Ovary (tissue), 9 donors: ENCODE measurements around the gene PXMP4. TPM values are rescaled to one million over a fixed set of nuclear protein-coding genes. Genes with fewer than 3 reads are reported as not detected.
A peak's percentile ranks its signal among the peaks of the same experiment; 100 is the strongest.
"Not testable (repeated sequence)": the region's sequence is repeated elsewhere in the genome, so short reads cannot be mapped to it uniquely, and the experiment has no call there.

Source experiments
- DNase-seq, 5 donors: peaks; one replicate each; pipeline ENCODE4 v3.0.0-alpha.2; 2019 to 2020
- H3K27ac ChIP-seq, 2 donors: fragments of 200-600 bp; one replicate each; pipeline versions ENCODE4 v1.5.1 to v1.8.0; 2019 to 2022
- H3K27me3 ChIP-seq: fragments of 200-600 bp; one replicate; pipeline ENCODE4 v1.8.0; 2022
- H3K36me3 ChIP-seq: fragments of 200-600 bp; sonication (generic); one replicate; pipeline ENCODE4 v1.5.1; 2019
- H3K4me1 ChIP-seq: one replicate; pipeline ENCODE4 v1.8.1; 2013; ENCODE audit warnings: mild to moderate bottlenecking, moderate library complexity; ENCODE audit not compliant: insufficient read depth
- H3K4me3 ChIP-seq: fragments of 200-600 bp; sonication (generic); one replicate; pipeline ENCODE4 v1.5.1; 2017
- H3K9me3 ChIP-seq, 2 donors: fragments of 200-600 bp in 1 of 2; sonication (generic) in 1 of 2; one replicate each; pipeline versions ENCODE4 v1.5.1 to v1.8.1; 2013 to 2019; ENCODE audit warnings: mild to moderate bottlenecking in 1 of 2, moderate library complexity in 1 of 2
- CTCF ChIP-seq, 3 donors: fragments of 450-650 bp in 2 of 3; fragments of 200-600 bp in 1 of 3; IDR thresholded peaks; one replicate each; pipeline versions ENCODE4 v1.5.1 to v1.8.0; 2016 to 2022; ENCODE audit warnings: antibody characterized with exemption in 3 of 3, mild to moderate bottlenecking in 1 of 3
- EP300 ChIP-seq: sonication (generic); formaldehyde crosslinking; IDR thresholded peaks from one replicate; pipeline ENCODE4 v1.6.1; 2017; ENCODE audit warnings: antibody characterized with exemption
- POLR2A ChIP-seq: fragments of 450-650 bp; IDR thresholded peaks from one replicate; pipeline ENCODE4 v1.6.1; 2017; ENCODE audit warnings: antibody characterized with exemption, mild to moderate bottlenecking, moderate library complexity
- WGBS, 3 donors: extraction: QIAGEN DNeasy Blood & Tissue Kit in 1 of 3; methylation state at CpG; one replicate each; pipeline versions ENCODE4 v1.1.5 to v1.1.7; 2013 to 2017; 5-methylcytosine and 5-hydroxymethylcytosine counted together
- intact Hi-C, 4 donors: fragments of 100-400 bp; cut with DNase I; formaldehyde crosslinking; loops; one replicate each; pipeline versions ENCODE4 v1.11.0 to v1.15.1; 2022 to 2023
- polyA plus RNA-seq, 2 donors: library from polyadenylated mRNA; stranded (reverse); fragments of 200-250 nt in 1 of 2; fragments of 350-450 nt in 1 of 2; fragmentation: Illumina TruSeq in 1 of 2; extraction: RNeasy Lipid Tissue Mini Kit (QIAGEN cat#74804) in 1 of 2; gene quantifications; one replicate each; pipeline ENCODE4 v1.2.3, GENCODE V29; 2013 to 2014
- total RNA-seq, 7 donors: library from RNA; depleted of rRNA in 2 of 7; stranded (reverse); fragments of >200 nt in 2 of 7; fragmentation: NEBNext Ultra II Directional in 3 of 7; extraction: Animal tissue kit (Norgen Biotek cat#: 25700) in 3 of 7; gene quantifications; one replicate each; pipeline versions ENCODE4 v1.1.0 to v1.2.4, GENCODE V29; 2016 to 2023
- donor health status: DM: no; HTN: no; CAD: no; lungs with moderate emphysema.
- donor health status: DM: no; HTN: no; CAD: no.
- donor health status: Bipolar disorder and iron deficiency.
- donor health status: DM: yes; HTN: yes; CAD: no.
- donor health status: DM: no; HTN: no; CAD: no.
- donor health status: DM: yes; HTN: yes; CAD: no.

PXMP4 gene
- total and polyA plus RNA-seq, 9 donors: 3.4 to 15.1 (median 10.3) TPM

- DNase-seq: no peak
- no peak overlapping the region for H3K27ac ChIP-seq
- no peak overlapping the region for H3K4me3 ChIP-seq
- no peaks in the 10 kb centered on the region for H3K9me3 ChIP-seq
- intact Hi-C loops: no loop called here
- H3K4me1 ChIP-seq: no peaks in the 10 kb centered on the region
- TF ChIP-seq EP300: no peak
- TF ChIP-seq POLR2A: no peak
- no peak for TF ChIP-seq CTCF (IDR thresholded peaks at IDR 0.05)
- H3K27me3 ChIP-seq: no peaks in the 10 kb centered on the region
- H3K36me3 ChIP-seq: no peaks in the 10 kb centered on the region
- WGBS, 3 donors: 82 to 93% (median 88%) methylated on average over 1 of the region's 1 CpG
These were observed 37.3 kb upstream of the PXMP4 start for GRCh38 chr20:33757458-33757857.

- WGBS, 3 donors: 95 to 98% (median 95%) methylated on average over 10 of the region's 10 CpGs
- H3K27ac ChIP-seq: no peak overlapping the region
- no peak for TF ChIP-seq POLR2A
- no peak for TF ChIP-seq CTCF (IDR thresholded peaks at IDR 0.05)
- no peak for TF ChIP-seq EP300
- no peaks in the 10 kb centered on the region for H3K27me3 ChIP-seq
- H3K4me3 ChIP-seq: no peak overlapping the region
- H3K36me3 ChIP-seq: no peaks in the 10 kb centered on the region
- DNase-seq: no peak
- no peaks in the 10 kb centered on the region for H3K4me1 ChIP-seq
- intact Hi-C loops: no loop called here
- no peaks in the 10 kb centered on the region for H3K9me3 ChIP-seq
These were observed 36.9 kb upstream of the PXMP4 start for GRCh38 chr20:33757046-33757445.

GRCh38 chr20:33755936-33756490 is 35.9 kb upstream of the PXMP4 start:
- 56 to 75% (median 62%) methylated on average over 10 of the region's 10 CpGs for WGBS, 3 donors
- H3K4me1 ChIP-seq, H3K9me3 ChIP-seq, H3K36me3 ChIP-seq, intact Hi-C loops, H3K4me3 ChIP-seq, DNase-seq, H3K27me3 ChIP-seq: not testable (repeated sequence)
- peak overlapping the region in 1 of 2 donors; percentile 50 for H3K27ac ChIP-seq

- TF ChIP-seq EP300: no peak
- TF ChIP-seq POLR2A: no peak
- no peak for TF ChIP-seq CTCF (IDR thresholded peaks at IDR 0.05)
- Histone ChIP-seq H3K27me3 (no peaks in the 10 kb centered on the region), H3K4me1 (no peaks in the 10 kb centered on the region), H3K9me3 (no peaks in the 10 kb centered on the region), H3K27ac (no peak overlapping the region), H3K36me3 (no peaks in the 10 kb centered on the region), H3K4me3 (no peak overlapping the region)
- DNase-seq: no peak
- WGBS, 3 donors: 86 to 89% (median 89%) methylated on average over 5 of the region's 5 CpGs
- intact Hi-C loops: no loop called here
These were observed 33.7 kb upstream of the PXMP4 start for GRCh38 chr20:33753763-33754162.

- no peak for TF ChIP-seq POLR2A
- no peak for TF ChIP-seq CTCF (IDR thresholded peaks at IDR 0.05)
- no peak for TF ChIP-seq EP300
- Histone ChIP-seq H3K36me3 (no peaks in the 10 kb centered on the region), H3K9me3 (no peaks in the 10 kb centered on the region), H3K4me1 (no peaks in the 10 kb centered on the region), H3K27ac (no peak overlapping the region), H3K27me3 (no peaks in the 10 kb centered on the region), H3K4me3 (no peak overlapping the region)
- intact Hi-C loops: no loop called here
- WGBS, 3 donors: 95 to 96% (median 95%) methylated on average over 7 of the region's 7 CpGs
- DNase-seq: no peak
These were observed 33.0 kb upstream of the PXMP4 start for GRCh38 chr20:33753143-33753542.
